H9 (cell line): Measurements from ENCODE around the gene C19orf44. TPM values are rescaled to one million over a fixed set of nuclear protein-coding genes. Genes with fewer than 3 reads are reported as not detected.
A peak's percentile ranks its signal among the peaks of the same experiment; 100 is the strongest.

Experiments used
- DNase-seq: peaks from one replicate; pipeline ENCODE4 v3.0.0-alpha.2; 2017
- H2AFZ ChIP-seq: one replicate; pipeline ENCODE4 v1.6.1; 2013; ENCODE audit warnings: mild to moderate bottlenecking, low read length, control low read depth, moderate library complexity
- H2AK5ac ChIP-seq: 2 replicates; pipeline ENCODE4 v1.6.1; 2013; ENCODE audit warnings: low read length, control low read depth, mixed read lengths; ENCODE audit not compliant: insufficient read length
- H2BK120ac ChIP-seq: one replicate; pipeline ENCODE4 v1.6.1; 2013; ENCODE audit warnings: low read depth, mild to moderate bottlenecking, low read length, control low read depth, inconsistent platforms; ENCODE audit not compliant: poor library complexity, severe bottlenecking
- H2BK12ac ChIP-seq: 2 replicates; pipeline ENCODE4 v1.6.1; 2013; ENCODE audit warnings: low read length, control low read depth, mixed read lengths, low read depth; ENCODE audit not compliant: insufficient read length
- H2BK15ac ChIP-seq: 2 replicates; pipeline ENCODE4 v1.6.1; 2013; ENCODE audit warnings: low read depth, low read length, control low read depth
- H2BK20ac ChIP-seq: one replicate; pipeline ENCODE4 v1.6.1; 2013; ENCODE audit warnings: low read depth, mild to moderate bottlenecking, low read length, control low read depth, inconsistent platforms; ENCODE audit not compliant: poor library complexity, severe bottlenecking
- H2BK5ac ChIP-seq: 2 replicates; pipeline ENCODE4 v1.6.1; 2013; ENCODE audit warnings: low read length, control low read depth, mixed read lengths; ENCODE audit not compliant: insufficient read length
- H3K14ac ChIP-seq: 2 replicates; pipeline ENCODE4 v1.6.1; 2013; ENCODE audit warnings: low read length, control low read depth; ENCODE audit not compliant: insufficient read depth
- H3K18ac ChIP-seq: 2 replicates; pipeline ENCODE4 v1.6.1; 2013; ENCODE audit warnings: low read depth, mild to moderate bottlenecking, mixed read lengths, low read length, control low read depth; ENCODE audit not compliant: insufficient read length
- H3K23ac ChIP-seq: 2 replicates; pipeline ENCODE4 v1.6.1; 2013; ENCODE audit warnings: low read length, control low read depth, mixed read lengths, low read depth; ENCODE audit not compliant: insufficient read length
- H3K23me2 ChIP-seq: 2 replicates; pipeline ENCODE4 v1.6.1; 2013; ENCODE audit warnings: low read depth, mild to moderate bottlenecking, mixed read lengths, low read length, control low read depth; ENCODE audit not compliant: insufficient read length, poor library complexity, severe bottlenecking
- H3K27ac ChIP-seq: 2 replicates; pipeline ENCODE4 v1.5.1; 2013; ENCODE audit warnings: low read length, control low read depth, mixed read lengths, low read depth; ENCODE audit not compliant: insufficient read length
- H3K27me3 ChIP-seq: 2 replicates; pipeline ENCODE4 v1.6.1; 2013; ENCODE audit warnings: low read length, control low read depth, inconsistent platforms; ENCODE audit not compliant: insufficient read depth
- H3K4ac ChIP-seq: 2 replicates; pipeline ENCODE4 v1.6.1; 2013; ENCODE audit warnings: low read depth, mild to moderate bottlenecking, control low read depth, inconsistent platforms, low read length, moderate library complexity
- H3K4me1 ChIP-seq: 2 replicates; pipeline ENCODE4 v1.6.1; 2013; ENCODE audit warnings: low read length, control low read depth, inconsistent platforms; ENCODE audit not compliant: insufficient read depth
- H3K4me2 ChIP-seq: 2 replicates; pipeline ENCODE4 v1.6.1; 2013; ENCODE audit warnings: low read length, control low read depth, mixed read lengths; ENCODE audit not compliant: insufficient read length, insufficient read depth
- H3K56ac ChIP-seq: 2 replicates; pipeline ENCODE4 v1.6.1; 2013; ENCODE audit warnings: low read depth, mild to moderate bottlenecking, mixed read lengths, low read length, control low read depth; ENCODE audit not compliant: insufficient read length
- H3K79me1 ChIP-seq: 2 replicates; pipeline ENCODE4 v1.6.1; 2013; ENCODE audit warnings: low read depth, mild to moderate bottlenecking, moderate library complexity, low read length, control low read depth, inconsistent platforms; ENCODE audit not compliant: insufficient read depth, poor library complexity, severe bottlenecking
- H3K79me2 ChIP-seq: 2 replicates; pipeline ENCODE4 v1.6.1; 2013; ENCODE audit warnings: low read length, control low read depth, inconsistent platforms; ENCODE audit not compliant: insufficient read depth
- H3K9ac ChIP-seq: 2 replicates; pipeline ENCODE4 v1.6.1; 2013; ENCODE audit warnings: low read length, control low read depth, mixed read lengths; ENCODE audit not compliant: insufficient read length; ENCODE audit errors: extremely low read depth
- H3K9me3 ChIP-seq: one replicate; pipeline ENCODE4 v1.6.1; 2013; ENCODE audit warnings: low read depth, low read length, inconsistent platforms; ENCODE audit not compliant: control insufficient read depth
- H3T11ph ChIP-seq: one replicate; pipeline ENCODE4 v1.6.1; 2013; ENCODE audit warnings: mild to moderate bottlenecking, low read length, control low read depth, inconsistent platforms
- H4K20me1 ChIP-seq: one replicate; pipeline ENCODE4 v1.6.1; 2013; ENCODE audit not compliant: control insufficient read depth, insufficient read length, insufficient read depth
- H4K5ac ChIP-seq: 2 replicates; pipeline ENCODE4 v1.6.1; 2013; ENCODE audit warnings: low read depth, mild to moderate bottlenecking, mixed read lengths, low read length, control low read depth; ENCODE audit not compliant: insufficient read length
- H4K8ac ChIP-seq: replicated peaks from 2 replicates; pipeline ENCODE4 v1.6.1; 2013; ENCODE audit warnings: low read length, control low read depth, mixed read lengths, low read depth; ENCODE audit not compliant: insufficient read length
- H4K91ac ChIP-seq: 2 replicates; pipeline ENCODE4 v1.6.1; 2013; ENCODE audit warnings: low read depth, mild to moderate bottlenecking, moderate library complexity, mixed read lengths, low read length, control low read depth; ENCODE audit not compliant: insufficient read length
- H3K27ac Mint-ChIP-seq, 3 experiments: 2 replicates in 2 of 3; 3 replicates in 1 of 3; pipeline ENCODE4 v1.8.0; 2020 to 2021; ENCODE audit warnings: mixed read lengths in 3 of 3, mild to moderate bottlenecking in 1 of 3, moderate library complexity in 1 of 3
- H3K27me3 Mint-ChIP-seq: 2 replicates; pipeline ENCODE4 v1.8.0; 2021; ENCODE audit warnings: low read depth, mild to moderate bottlenecking, moderate library complexity, mixed read lengths
- H3K36me3 Mint-ChIP-seq, 3 experiments: 2 replicates in 2 of 3; 3 replicates in 1 of 3; pipeline ENCODE4 v1.8.0; 2020 to 2021; ENCODE audit warnings: low read depth in 3 of 3, mixed read lengths in 3 of 3; ENCODE audit not compliant: insufficient read depth in 1 of 3
- H3K4me1 Mint-ChIP-seq, 2 experiments: 2 replicates each; pipeline ENCODE4 v1.8.0; 2020; ENCODE audit warnings: mixed read lengths in 2 of 2
- H3K4me3 Mint-ChIP-seq, 2 experiments: 2 replicates in 1 of 2; 3 replicates in 1 of 2; pipeline ENCODE4 v1.8.0; 2020 to 2021; ENCODE audit warnings: mild to moderate bottlenecking in 2 of 2, mixed read lengths in 2 of 2, moderate library complexity in 1 of 2
- H3K9me3 Mint-ChIP-seq, 2 experiments: 2 replicates in 1 of 2; 3 replicates in 1 of 2; pipeline ENCODE4 v1.8.0; 2020; ENCODE audit warnings: mild to moderate bottlenecking in 2 of 2, mixed read lengths in 2 of 2, moderate library complexity in 1 of 2
- WGBS: extraction: QIAGEN DNeasy Blood & Tissue Kit; methylation state at CpG from one replicate; pipeline ENCODE4 v1.1.7; 2013; ENCODE audit warnings: missing lambda C conversion rate, low lambda C conversion rate, mixed read lengths; ENCODE audit not compliant: insufficient read length; ENCODE audit errors: extremely low coverage; 5-methylcytosine and 5-hydroxymethylcytosine counted together
- total RNA-seq: library from RNA; stranded (reverse); gene quantifications from 2 replicates; pipeline ENCODE4 v1.2.1, GENCODE V29; 2021
- TF ChIP-seq, protein P1 (sequence below): fragments of 200-600 bp; sonication (generic); conservative IDR thresholded peaks from 3 replicates; pipeline ENCODE4 v1.8.0; 2021; ENCODE audit warnings: antibody characterized with exemption, mild to moderate bottlenecking

Gene C19orf44
- total RNA-seq, 1 experiment from 2014 or later: 6.4 TPM

DNA sequence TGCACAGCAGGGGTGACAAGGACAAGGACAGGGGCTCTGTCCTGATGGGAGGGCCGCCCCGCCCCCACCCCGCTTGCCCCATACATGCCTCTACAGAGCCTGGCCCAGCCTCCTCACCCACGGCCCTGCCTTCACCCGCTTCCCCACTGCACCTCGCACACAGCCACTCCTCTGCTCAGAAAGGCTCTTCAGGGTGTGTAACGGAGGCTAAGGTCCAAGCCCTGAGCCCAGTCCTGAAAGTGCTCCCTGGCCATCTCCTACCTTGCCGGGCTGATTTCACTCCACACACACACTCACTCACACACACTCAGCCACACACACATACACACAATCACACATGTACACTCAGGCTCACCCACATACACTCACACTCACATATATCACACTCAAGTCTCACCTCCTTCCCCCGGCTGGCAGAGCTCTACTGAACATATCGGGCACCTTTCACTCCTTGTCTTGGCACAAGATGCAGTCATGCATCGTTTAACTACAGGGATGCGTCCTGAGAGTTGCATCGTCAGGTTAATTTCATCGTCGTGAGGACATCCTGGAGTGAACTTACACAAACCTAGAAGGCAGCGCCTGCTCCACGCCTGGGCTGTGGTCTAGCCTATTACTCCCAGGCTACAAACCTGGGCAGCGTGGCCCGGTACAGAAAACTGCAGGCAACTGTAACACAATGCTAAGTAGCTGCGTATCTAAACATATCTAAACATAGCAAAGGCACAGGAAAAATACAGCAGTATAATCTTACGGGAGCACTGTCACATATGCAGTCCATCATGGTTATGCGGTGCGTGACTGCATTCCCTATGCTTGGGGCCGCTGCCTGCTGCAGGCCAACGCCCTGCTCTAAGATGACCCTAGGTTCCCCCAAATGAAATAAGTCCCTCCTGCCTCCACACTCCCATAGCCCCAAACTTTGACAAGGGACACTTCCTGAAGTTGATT, 37.5 kb upstream of the C19orf44 start:
- H2BK120ac ChIP-seq: no peak overlapping the region
- no peak overlapping the region for H2BK20ac ChIP-seq
- TF ChIP-seq, protein P1, sequence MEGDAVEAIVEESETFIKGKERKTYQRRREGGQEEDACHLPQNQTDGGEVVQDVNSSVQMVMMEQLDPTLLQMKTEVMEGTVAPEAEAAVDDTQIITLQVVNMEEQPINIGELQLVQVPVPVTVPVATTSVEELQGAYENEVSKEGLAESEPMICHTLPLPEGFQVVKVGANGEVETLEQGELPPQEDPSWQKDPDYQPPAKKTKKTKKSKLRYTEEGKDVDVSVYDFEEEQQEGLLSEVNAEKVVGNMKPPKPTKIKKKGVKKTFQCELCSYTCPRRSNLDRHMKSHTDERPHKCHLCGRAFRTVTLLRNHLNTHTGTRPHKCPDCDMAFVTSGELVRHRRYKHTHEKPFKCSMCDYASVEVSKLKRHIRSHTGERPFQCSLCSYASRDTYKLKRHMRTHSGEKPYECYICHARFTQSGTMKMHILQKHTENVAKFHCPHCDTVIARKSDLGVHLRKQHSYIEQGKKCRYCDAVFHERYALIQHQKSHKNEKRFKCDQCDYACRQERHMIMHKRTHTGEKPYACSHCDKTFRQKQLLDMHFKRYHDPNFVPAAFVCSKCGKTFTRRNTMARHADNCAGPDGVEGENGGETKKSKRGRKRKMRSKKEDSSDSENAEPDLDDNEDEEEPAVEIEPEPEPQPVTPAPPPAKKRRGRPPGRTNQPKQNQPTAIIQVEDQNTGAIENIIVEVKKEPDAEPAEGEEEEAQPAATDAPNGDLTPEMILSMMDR: no peak
- no peak overlapping the region for H2AFZ ChIP-seq
- WGBS: no CpG with 5 or more reads among the region's 25 CpGs
- H3K4me2 ChIP-seq: no peak overlapping the region
- H3K27ac Mint-ChIP-seq: peak overlapping the region; percentile 11 to 81 (median 46); a peak in 6 of 7 replicates
- H3T11ph ChIP-seq: no peak overlapping the region
- no peak overlapping the region; the same call in 1 of the 2 replicates for H3K4ac ChIP-seq
- peak overlapping the region; percentile 39; the same call in 1 of the 2 replicates for H3K14ac ChIP-seq
- peaks cover 12% of the 10 kb centered on the region; the same call in 1 of the 2 replicates for H3K4me1 ChIP-seq
- peak overlapping the region in 1 of 2 experiments; percentile 2; a peak in 2 of 5 replicates for H3K4me3 Mint-ChIP-seq
- no peaks in the 10 kb centered on the region for H3K23me2 ChIP-seq
- H3K79me2 ChIP-seq: peaks cover 37% of the 10 kb centered on the region; the same call in 1 of the 2 replicates
- no peak overlapping the region for H3K56ac ChIP-seq
- no peak overlapping the region for H3K18ac ChIP-seq
- no peak overlapping the region for H4K8ac ChIP-seq
- peak overlapping the region; percentile 35 for H3K27ac ChIP-seq
- H3K27me3 ChIP-seq: no peaks in the 10 kb centered on the region
- peak overlapping the region; percentile 29 for H3K9ac ChIP-seq
- no peak overlapping the region for H2BK5ac ChIP-seq
- H2BK12ac ChIP-seq: no peak overlapping the region
- H3K9me3 ChIP-seq: no peaks in the 10 kb centered on the region
- H3K4me1 Mint-ChIP-seq: peaks cover 41 to 53% of the 10 kb centered on the region in 2 experiments
- no peak for DNase-seq
- H4K20me1 ChIP-seq: peaks cover 2% of the 10 kb centered on the region
- H3K36me3 Mint-ChIP-seq: peaks cover 0 to 2% (median 0%) of the 10 kb centered on the region in 3 experiments; a peak in 3 of 7 replicates
- H2BK15ac ChIP-seq: no peak overlapping the region
- H3K79me1 ChIP-seq: peaks cover 4% of the 10 kb centered on the region
- peak overlapping the region; percentile 79 for H2AK5ac ChIP-seq
- no peak overlapping the region for H4K91ac ChIP-seq
- H3K23ac ChIP-seq: peak overlapping the region; percentile 55
- H4K5ac ChIP-seq: no peak overlapping the region
- H3K27me3 Mint-ChIP-seq: no peaks in the 10 kb centered on the region
- H3K9me3 Mint-ChIP-seq: no peaks in the 10 kb centered on the region
